Activated naive CD4-positive, alpha-beta T cell treated with anti-CD3 and anti-CD28 coated beads for 36 hours (primary cell): ENCODE measurements around the gene CENPP. TPM values are rescaled to one million over a fixed set of nuclear protein-coding genes. Genes with fewer than 3 reads are reported as not detected.

ENCODE experiments used
- CTCF ChIA-PET: fragments of 350-600 bp; sonication (Branson Sonifier 250); formaldehyde crosslinking; loops from one replicate; lab custom pipeline; 2021; ENCODE audit warnings: antibody characterized with exemption; lab: Charles Lee
- DNase-seq: peaks from one replicate; pipeline ENCODE4 v3.0.0-alpha.2; 2020
- H3K27ac Mint-ChIP-seq: one replicate; pipeline ENCODE4 v1.8.0; 2021; ENCODE audit warnings: mild to moderate bottlenecking, mixed read lengths
- H3K27me3 Mint-ChIP-seq: one replicate; pipeline ENCODE4 v1.8.0; 2021; ENCODE audit warnings: low read depth, mixed read lengths
- H3K36me3 Mint-ChIP-seq: one replicate; pipeline ENCODE4 v1.8.0; 2021; ENCODE audit warnings: low read depth, mixed read lengths
- H3K4me1 Mint-ChIP-seq: one replicate; pipeline ENCODE4 v1.8.0; 2021; ENCODE audit warnings: low read depth, mixed read lengths
- H3K4me3 Mint-ChIP-seq: one replicate; pipeline ENCODE4 v1.8.0; 2021; ENCODE audit warnings: mild to moderate bottlenecking, moderate library complexity, mixed read lengths
- H3K9me3 Mint-ChIP-seq: one replicate; pipeline ENCODE4 v1.8.0; 2021; ENCODE audit warnings: mixed read lengths
- intact Hi-C: fragments of 100-400 bp; cut with micrococcal nuclease; formaldehyde crosslinking; loops from one replicate; pipeline ENCODE4 v1.15.1; 2023
- total RNA-seq, 2 experiments: library from RNA; stranded (reverse); gene quantifications; one replicate each; pipeline ENCODE4 v1.2.3, GENCODE V29; 2021

CENPP gene
- total RNA-seq, 2 experiments from 2014 or later, result 24.9 to 26.5 TPM

- no peaks in the 10 kb centered on the region for H3K27me3 Mint-ChIP-seq
- H3K4me3 Mint-ChIP-seq, result no peak overlapping the region
- peaks cover 4% of the 10 kb centered on the region for H3K4me1 Mint-ChIP-seq
- no peaks in the 10 kb centered on the region for H3K9me3 Mint-ChIP-seq
- CTCF ChIA-PET, result no interaction called here
- intact Hi-C loops, result no loop called here
- no peak for DNase-seq
- no peak overlapping the region for H3K27ac Mint-ChIP-seq
- peaks cover 5% of the 10 kb centered on the region for H3K36me3 Mint-ChIP-seq
These were observed 60.2 kb downstream of the CENPP start for GRCh38 chr9:92385953-92386352.

- Mint-ChIP-seq H3K36me3 (no peaks in the 10 kb centered on the region), H3K4me3 (no peak overlapping the region), H3K27me3 (no peaks in the 10 kb centered on the region), H3K9me3 (no peaks in the 10 kb centered on the region), H3K4me1 (no peaks in the 10 kb centered on the region), H3K27ac (no peak overlapping the region)
- CTCF ChIA-PET, result no interaction called here
- DNase-seq, result no peak
- intact Hi-C loops, result no loop called here
These were observed 66.9 kb downstream of the CENPP start for GRCh38 chr9:92392690-92393089.

- no peaks in the 10 kb centered on the region for H3K4me1 Mint-ChIP-seq
- no peak overlapping the region for H3K27ac Mint-ChIP-seq
- no peak for DNase-seq
- no peaks in the 10 kb centered on the region for H3K9me3 Mint-ChIP-seq
- H3K36me3 Mint-ChIP-seq, result no peaks in the 10 kb centered on the region
- H3K27me3 Mint-ChIP-seq, result no peaks in the 10 kb centered on the region
- intact Hi-C loops, result no loop called here
- no peak overlapping the region for H3K4me3 Mint-ChIP-seq
- CTCF ChIA-PET, result no interaction called here
These were observed 67.9 kb downstream of the CENPP start for GRCh38 chr9:92393686-92394085.

GRCh38 chr9:92395617-92396016 is 69.9 kb downstream of the CENPP start:
- CTCF ChIA-PET, result no interaction called here
- intact Hi-C loops, result no loop called here
- Mint-ChIP-seq H3K27me3 (no peaks in the 10 kb centered on the region), H3K9me3 (no peaks in the 10 kb centered on the region), H3K27ac (no peak overlapping the region), H3K4me1 (no peaks in the 10 kb centered on the region), H3K4me3 (no peak overlapping the region), H3K36me3 (no peaks in the 10 kb centered on the region)
- DNase-seq, result no peak

GRCh38 chr9:92397853-92398252 is 72.1 kb downstream of the CENPP start:
- Mint-ChIP-seq H3K27ac (no peak overlapping the region), H3K4me1 (peaks cover 2% of the 10 kb centered on the region), H3K9me3 (no peaks in the 10 kb centered on the region), H3K4me3 (no peak overlapping the region), H3K36me3 (no peaks in the 10 kb centered on the region), H3K27me3 (no peaks in the 10 kb centered on the region)
- CTCF ChIA-PET, result no interaction called here
- DNase-seq, result no peak
- intact Hi-C loops, result no loop called here

- no peaks in the 10 kb centered on the region for H3K36me3 Mint-ChIP-seq
- H3K4me3 Mint-ChIP-seq, result no peak overlapping the region
- no peaks in the 10 kb centered on the region for H3K9me3 Mint-ChIP-seq
- H3K4me1 Mint-ChIP-seq, result peaks cover 26% of the 10 kb centered on the region
- no peak overlapping the region for H3K27ac Mint-ChIP-seq
- intact Hi-C loops, result no loop called here
- no peak for DNase-seq
- CTCF ChIA-PET, result no interaction called here
- H3K27me3 Mint-ChIP-seq, result no peaks in the 10 kb centered on the region
These were observed 76.6 kb downstream of the CENPP start for GRCh38 chr9:92402360-92402759.

- DNase-seq, result no peak
- Mint-ChIP-seq H3K27ac (no peak overlapping the region), H3K4me3 (no peak overlapping the region), H3K36me3 (no peaks in the 10 kb centered on the region), H3K27me3 (no peaks in the 10 kb centered on the region), H3K9me3 (no peaks in the 10 kb centered on the region), H3K4me1 (peaks cover 26% of the 10 kb centered on the region)
- intact Hi-C loops, result no loop called here
- CTCF ChIA-PET, result no interaction called here
These were observed 77.3 kb downstream of the CENPP start for GRCh38 chr9:92402826-92403745.

- H3K4me3 Mint-ChIP-seq, result no peak within 1 kb of the TSS
- intact Hi-C loops, result no loop called here
- peaks cover 26% of the 10 kb centered on the region for H3K4me1 Mint-ChIP-seq
- H3K36me3 Mint-ChIP-seq, result no peaks in the 10 kb centered on the region
- no peak within 1 kb of the TSS for H3K27ac Mint-ChIP-seq
- CTCF ChIA-PET, result no interaction called here
- no peak for DNase-seq
- no peaks in the 10 kb centered on the region for H3K9me3 Mint-ChIP-seq
- H3K27me3 Mint-ChIP-seq, result no peaks in the 10 kb centered on the region
These were observed 78.5 kb downstream of the CENPP start, which contains the start of gene OGN for GRCh38 chr9:92404042-92404836. Gene OGN, minus strand, starts transcription at chr9:92404578. Its CDS starts 1,171 bp downstream, at chr9:92403407.

GRCh38 chr9:92405818-92406217 is 80.1 kb downstream of the CENPP start:
- intact Hi-C loops, result no loop called here
- CTCF ChIA-PET, result no interaction called here
- no peaks in the 10 kb centered on the region for H3K36me3 Mint-ChIP-seq
- no peak overlapping the region for H3K27ac Mint-ChIP-seq
- DNase-seq, result no peak
- no peaks in the 10 kb centered on the region for H3K27me3 Mint-ChIP-seq
- peaks cover 26% of the 10 kb centered on the region for H3K4me1 Mint-ChIP-seq
- H3K9me3 Mint-ChIP-seq, result no peaks in the 10 kb centered on the region
- H3K4me3 Mint-ChIP-seq, result no peak overlapping the region

GRCh38 chr9:92406477-92406876 is 80.7 kb downstream of the CENPP start:
- DNase-seq, result peak; percentile 48
- Mint-ChIP-seq H3K9me3 (no peaks in the 10 kb centered on the region), H3K4me1 (peaks cover 26% of the 10 kb centered on the region), H3K36me3 (no peaks in the 10 kb centered on the region), H3K27ac (no peak overlapping the region), H3K27me3 (no peaks in the 10 kb centered on the region), H3K4me3 (no peak overlapping the region)
- CTCF ChIA-PET, result no interaction called here
- intact Hi-C loops, result no loop called here

GRCh38 chr9:92407818-92408217 is 82.1 kb downstream of the CENPP start:
- Mint-ChIP-seq H3K4me1 (peaks cover 24% of the 10 kb centered on the region), H3K9me3 (no peaks in the 10 kb centered on the region), H3K36me3 (peaks cover 2% of the 10 kb centered on the region), H3K4me3 (no peak overlapping the region), H3K27me3 (no peaks in the 10 kb centered on the region), H3K27ac (no peak overlapping the region)
- intact Hi-C loops, result no loop called here
- no peak for DNase-seq
- CTCF ChIA-PET, result no interaction called here

GRCh38 chr9:92408747-92409478 is 83.2 kb downstream of the CENPP start:
- CTCF ChIA-PET, result no interaction called here
- Mint-ChIP-seq H3K36me3 (peaks cover 2% of the 10 kb centered on the region), H3K9me3 (no peaks in the 10 kb centered on the region), H3K27me3 (no peaks in the 10 kb centered on the region), H3K4me3 (no peak overlapping the region), H3K4me1 (peaks cover 24% of the 10 kb centered on the region), H3K27ac (no peak overlapping the region)
- DNase-seq, result no peak
- intact Hi-C loops, result no loop called here
